OCI-LY1 (cell line): ENCODE measurements around the gene KLHDC7B.

Experiments
- H2AFZ ChIP-seq: fragments of 200-600 bp; sonication (generic), shearing (Covaris generic); 2 replicates; pipeline ENCODE4 v1.6.0; 2014; ENCODE audit warnings: antibody characterized with exemption, mild to moderate bottlenecking, low read length
- H3F3A ChIP-seq: fragments of 200-600 bp; sonication (generic), shearing (Covaris generic); 2 replicates; pipeline ENCODE4 v1.6.0; 2014; ENCODE audit warnings: mild to moderate bottlenecking, antibody characterized with exemption, low read length, moderate library complexity; ENCODE audit not compliant: insufficient read depth
- H3K27ac ChIP-seq: fragments of 200-600 bp; sonication (generic); 2 replicates; pipeline ENCODE4 v1.5.1; 2014; ENCODE audit warnings: low read length, mixed run types, mild to moderate bottlenecking, low read depth; ENCODE audit not compliant: poor library complexity, severe bottlenecking
- H3K27me3 ChIP-seq: fragments of 200-600 bp; sonication (generic); 2 replicates; pipeline ENCODE4 v1.6.0; 2014; ENCODE audit warnings: antibody characterized with exemption, mild to moderate bottlenecking, low read length, moderate library complexity; ENCODE audit not compliant: insufficient read depth
- H3K36me3 ChIP-seq: fragments of 200-600 bp; sonication (generic); 2 replicates; pipeline ENCODE4 v1.6.1; 2014; ENCODE audit warnings: mild to moderate bottlenecking, antibody characterized with exemption, low read length, moderate library complexity, mixed read lengths; ENCODE audit not compliant: insufficient read depth
- H3K4me1 ChIP-seq: fragments of 200-600 bp; sonication (generic); 2 replicates; pipeline ENCODE4 v1.5.1; 2014; ENCODE audit warnings: mild to moderate bottlenecking, low read length, moderate library complexity; ENCODE audit not compliant: insufficient read depth, severe bottlenecking
- H3K4me2 ChIP-seq: fragments of 200-600 bp; sonication (generic), shearing (Covaris generic); 2 replicates; pipeline ENCODE4 v1.6.1; 2014; ENCODE audit warnings: low read length
- H3K4me3 ChIP-seq: fragments of 200-600 bp; sonication (generic); 2 replicates; pipeline ENCODE4 v1.5.1; 2014; ENCODE audit warnings: low read length, low read depth, mild to moderate bottlenecking, mixed read lengths; ENCODE audit not compliant: poor library complexity, severe bottlenecking
- H3K79me2 ChIP-seq: fragments of 200-600 bp; shearing (Covaris generic); 2 replicates; pipeline ENCODE4 v1.6.1; 2016; ENCODE audit warnings: mixed run types, low read length, mixed read lengths; ENCODE audit not compliant: insufficient read depth
- H3K9ac ChIP-seq: fragments of 200-600 bp; sonication (generic), shearing (Covaris generic); 2 replicates; pipeline ENCODE4 v1.6.1; 2014; ENCODE audit warnings: mild to moderate bottlenecking, low read length, mixed read lengths
- H3K9me2 ChIP-seq: fragments of 200-600 bp; sonication (generic), shearing (Covaris generic); 2 replicates; pipeline ENCODE4 v1.6.1; 2014; ENCODE audit warnings: low read depth, mild to moderate bottlenecking, low read length, mixed read lengths
- H3K9me3 ChIP-seq: fragments of 200-600 bp; shearing (Covaris generic); 2 replicates; pipeline ENCODE4 v1.6.1; 2014; ENCODE audit warnings: low read length, mixed read lengths
- H4K20me1 ChIP-seq: fragments of 200-600 bp; sonication (generic), shearing (Covaris generic); 2 replicates; pipeline ENCODE4 v1.6.0; 2016; ENCODE audit warnings: mild to moderate bottlenecking, low read length; ENCODE audit not compliant: insufficient read depth
- CTCF ChIP-seq: fragments of 200-600 bp; sonication (generic), shearing (Covaris generic); IDR thresholded peaks from 2 replicates; pipeline ENCODE4 v1.5.1; 2017; ENCODE audit warnings: mild to moderate bottlenecking, antibody characterized with exemption, low read length, moderate library complexity, mixed read lengths
- EZH2 ChIP-seq: fragments of 200-600 bp; sonication (generic), shearing (Covaris generic); IDR thresholded peaks from 2 replicates; pipeline ENCODE4 v1.8.0; 2017; ENCODE audit warnings: borderline replicate concordance, mixed run types, mild to moderate bottlenecking, antibody characterized with exemption, low read length, moderate library complexity, mixed read lengths

Gene KLHDC7B

GRCh38 chr22:50545522-50546325, at the start of gene KLHDC7B:
Gene KLHDC7B (plus strand): TSS chr22:50545899. CDS start chr22:50546244, 345 bp downstream.
- no peaks in the 10 kb centered on the region for H3K9me3 ChIP-seq
- no peak within 1 kb of the TSS for H3K27ac ChIP-seq
- no peak within 1 kb of the TSS for H2AFZ ChIP-seq
- no peak within 1 kb of the TSS for H3K4me2 ChIP-seq
- no peaks in the 10 kb centered on the region for H4K20me1 ChIP-seq
- H3K9me2 ChIP-seq, result no peaks in the 10 kb centered on the region
- no peak within 1 kb of the TSS for H3K4me3 ChIP-seq
- peaks cover 2% of the 10 kb centered on the region; the same call in 1 of the 2 replicates for H3F3A ChIP-seq
- H3K4me1 ChIP-seq, result peaks cover 43% of the 10 kb centered on the region
- no peaks in the 10 kb centered on the region for H3K36me3 ChIP-seq
- H3K79me2 ChIP-seq, result no peaks in the 10 kb centered on the region
- H3K9ac ChIP-seq, result no peak within 1 kb of the TSS
- H3K27me3 ChIP-seq, result no peaks in the 10 kb centered on the region
- TF ChIP-seq EZH2, result no peak
- TF ChIP-seq CTCF, result no peak

- H3K79me2 ChIP-seq, result no peaks in the 10 kb centered on the region
- no peak overlapping the region for H3K4me2 ChIP-seq
- no peak overlapping the region for H3K9ac ChIP-seq
- H4K20me1 ChIP-seq, result no peaks in the 10 kb centered on the region
- H3K9me2 ChIP-seq, result no peaks in the 10 kb centered on the region
- no peak overlapping the region for H3K27ac ChIP-seq
- no peaks in the 10 kb centered on the region for H3K9me3 ChIP-seq
- peaks cover 11% of the 10 kb centered on the region for H3K4me1 ChIP-seq
- no peaks in the 10 kb centered on the region for H3K27me3 ChIP-seq
- no peak overlapping the region for H2AFZ ChIP-seq
- H3F3A ChIP-seq, result no peaks in the 10 kb centered on the region
- TF ChIP-seq CTCF, result no peak
- TF ChIP-seq EZH2, result no peak
- H3K36me3 ChIP-seq, result no peaks in the 10 kb centered on the region
- no peak overlapping the region for H3K4me3 ChIP-seq
Measured at GRCh38 chr22:50497093-50497492, 48.6 kb upstream of the KLHDC7B start.

GRCh38 chr22:50498322-50498890, 47.3 kb upstream of the KLHDC7B start:
- no peak overlapping the region for H2AFZ ChIP-seq

More at GRCh38 chr22:50498322-50498890, 47.3 kb upstream of the KLHDC7B start:
- Histone ChIP-seq H3K9me2 (no peaks in the 10 kb centered on the region), H3F3A (no peaks in the 10 kb centered on the region), H3K4me3 (no peak overlapping the region), H3K79me2 (no peaks in the 10 kb centered on the region), H3K4me1 (peaks cover 11% of the 10 kb centered on the region), H3K27ac (no peak overlapping the region), H4K20me1 (no peaks in the 10 kb centered on the region), H3K9me3 (no peaks in the 10 kb centered on the region), H3K4me2 (peak overlapping the region; percentile 10; the same call in 1 of the 2 replicates), H3K9ac (no peak overlapping the region), H3K27me3 (no peaks in the 10 kb centered on the region), H3K36me3 (peaks cover 4% of the 10 kb centered on the region; the same call in 1 of the 2 replicates)
- no peak for TF ChIP-seq EZH2
- peak; percentile 76 for TF ChIP-seq CTCF
